Fibroblast of pulmonary artery (primary cell): Measurements from ENCODE around the gene STPG4.

Experiments
- DNase-seq: peaks from one replicate; pipeline ENCODE4 v3.0.0-alpha.2; 2010; ENCODE audit warnings: low read depth
- H3K4me3 ChIP-seq: replicated peaks from 2 replicates; pipeline ENCODE4 v1.5.1; 2011; ENCODE audit warnings: low read depth, mild to moderate bottlenecking, control low read depth, low read length, moderate library complexity
- CTCF ChIP-seq: IDR thresholded peaks from 2 replicates; pipeline ENCODE4 v1.5.1; 2011; ENCODE audit warnings: mild to moderate bottlenecking, control low read depth, low read length, inconsistent platforms; ENCODE audit errors: missing control alignments

STPG4 gene

GRCh38 chr2:47158576-47158975, 3.5 kb upstream of the STPG4 start:
- H3K4me3 ChIP-seq, result no peak overlapping the region
- TF ChIP-seq CTCF, result no peak
- no peak for DNase-seq

- no peak for DNase-seq
- no peak overlapping the region for H3K4me3 ChIP-seq
- TF ChIP-seq CTCF, result no peak
Observed at GRCh38 chr2:47152803-47153202, 2.3 kb downstream of the STPG4 start.

DNA sequence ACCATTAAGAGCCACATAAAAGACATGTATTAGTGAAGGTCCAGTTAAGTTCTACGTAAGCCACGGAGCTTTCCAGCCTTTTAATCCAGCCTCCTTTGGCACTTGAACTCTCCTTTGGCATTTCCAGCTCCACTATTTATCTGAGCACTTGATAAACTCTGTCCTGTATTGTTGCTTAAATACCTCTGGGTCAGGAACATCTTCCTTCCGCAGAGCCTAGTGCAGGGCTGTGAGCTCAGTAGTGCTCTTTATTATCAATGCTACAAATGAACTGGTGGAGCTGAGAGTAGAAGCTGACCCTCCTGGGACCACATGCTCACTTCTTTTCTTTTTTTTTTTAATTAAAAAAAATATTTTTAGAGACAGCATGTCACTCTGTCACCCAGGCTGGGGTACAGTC, 4.9 kb downstream of the STPG4 start:
- no peak overlapping the region for H3K4me3 ChIP-seq
- DNase-seq, result no peak
- TF ChIP-seq CTCF, result no peak

DNA sequence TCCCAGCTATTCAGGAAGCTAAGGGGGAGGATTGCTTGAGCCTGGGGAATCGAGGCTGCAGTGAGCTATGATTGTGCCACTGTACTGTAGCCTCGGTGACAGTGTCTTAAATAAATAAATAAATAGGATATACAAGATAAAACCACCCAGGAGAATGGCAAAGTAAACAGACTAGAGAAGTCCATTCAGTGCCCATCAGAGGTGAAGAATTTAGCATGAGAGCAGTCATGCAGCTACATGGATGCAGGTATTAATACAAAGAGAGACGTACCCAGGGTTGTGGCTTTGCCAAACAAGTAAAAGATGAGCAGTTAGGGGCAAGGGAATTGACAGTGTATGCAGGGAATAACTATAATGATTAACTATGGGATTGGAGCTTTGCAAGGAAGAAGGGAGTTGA, 8.1 kb downstream of the STPG4 start:
- TF ChIP-seq CTCF, result no peak
- no peak for DNase-seq

DNA sequence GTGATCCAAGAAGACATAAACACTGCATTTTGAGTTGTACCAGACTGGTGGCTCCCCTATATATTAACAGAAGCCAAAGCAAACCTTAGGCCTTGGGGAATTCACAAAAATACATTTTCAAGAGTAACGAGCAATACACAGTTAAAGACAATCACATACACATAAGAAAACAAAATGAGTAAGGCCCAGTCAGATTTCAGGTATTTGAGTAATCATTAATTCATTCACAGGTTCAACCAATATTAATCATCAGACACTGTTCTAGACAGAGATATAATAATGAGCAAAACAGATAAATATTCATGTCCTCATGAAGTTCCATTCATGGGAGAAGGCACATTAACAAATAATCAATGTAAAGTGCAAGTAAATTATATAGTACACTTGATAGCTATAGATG, 9.6 kb downstream of the STPG4 start:
- TF ChIP-seq CTCF, result no peak
- no peak for DNase-seq
- H3K4me3 ChIP-seq, result no peak overlapping the region

More for the DNA sequence above, 8.1 kb downstream of the STPG4 start:
- no peak overlapping the region for H3K4me3 ChIP-seq

DNA sequence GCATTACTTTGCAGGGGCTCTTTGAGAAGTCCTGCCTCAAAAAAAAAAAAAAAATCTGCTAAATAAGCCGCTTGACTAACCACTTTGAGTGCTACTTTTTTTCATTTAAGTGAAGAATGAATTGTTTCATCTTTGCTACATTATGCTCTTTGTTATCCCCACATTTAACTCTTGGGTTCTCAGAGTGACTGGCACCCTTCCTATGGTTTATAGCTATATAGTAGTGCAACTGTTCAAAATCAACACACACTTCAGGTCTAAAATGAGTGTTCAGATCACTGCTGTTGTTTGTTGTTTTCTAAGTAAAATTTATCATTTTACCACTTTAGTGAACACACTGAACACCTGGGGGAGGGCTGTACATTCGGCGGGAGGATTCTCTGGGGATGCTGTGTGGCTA, 13.6 kb downstream of the STPG4 start:
- DNase-seq, result no peak
- H3K4me3 ChIP-seq, result no peak overlapping the region
- no peak for TF ChIP-seq CTCF

DNA sequence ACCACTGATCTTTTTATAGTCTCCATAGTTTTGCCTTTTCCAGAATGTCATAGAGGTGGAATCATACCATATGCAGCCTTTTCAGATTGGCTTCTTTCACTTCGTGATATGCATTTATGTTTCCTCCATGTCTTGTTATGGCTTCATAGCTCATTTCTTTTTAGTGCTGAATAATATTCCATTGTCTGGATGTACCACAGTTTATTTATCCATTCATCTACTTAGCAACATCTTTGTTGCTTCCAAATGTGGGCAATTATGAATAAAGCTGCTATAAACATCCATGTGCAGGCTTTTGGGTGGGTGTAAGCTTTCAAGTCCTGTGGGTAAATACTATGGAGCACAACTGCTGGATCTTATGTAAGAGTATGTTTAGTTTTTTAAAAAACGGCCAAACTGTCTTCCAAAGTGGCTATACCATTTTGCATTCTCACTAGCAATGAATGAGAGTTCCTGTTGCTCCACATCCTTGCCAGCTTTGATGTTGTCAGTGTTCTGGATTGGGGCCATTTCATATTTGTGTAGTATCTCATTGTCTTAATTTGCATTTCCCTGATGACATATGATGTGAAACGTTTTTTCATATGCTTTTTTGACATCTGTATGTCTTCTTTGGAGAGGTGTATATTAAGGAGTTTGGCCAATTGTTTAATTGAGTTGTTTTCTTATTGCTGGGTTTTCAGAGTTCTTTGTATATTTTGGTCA, 20.6 kb downstream of the STPG4 start:
- TF ChIP-seq CTCF, result no peak
- H3K4me3 ChIP-seq, result no peak overlapping the region
- DNase-seq, result no peak
